ENCODE data around the gene GFI1B. TPM values are rescaled to one million over a fixed set of nuclear protein-coding genes. Genes with fewer than 3 reads are reported as not detected.

The GFI1B gene
- total RNA-seq, 4 donors from 2014 or later, result not detected

DNA sequence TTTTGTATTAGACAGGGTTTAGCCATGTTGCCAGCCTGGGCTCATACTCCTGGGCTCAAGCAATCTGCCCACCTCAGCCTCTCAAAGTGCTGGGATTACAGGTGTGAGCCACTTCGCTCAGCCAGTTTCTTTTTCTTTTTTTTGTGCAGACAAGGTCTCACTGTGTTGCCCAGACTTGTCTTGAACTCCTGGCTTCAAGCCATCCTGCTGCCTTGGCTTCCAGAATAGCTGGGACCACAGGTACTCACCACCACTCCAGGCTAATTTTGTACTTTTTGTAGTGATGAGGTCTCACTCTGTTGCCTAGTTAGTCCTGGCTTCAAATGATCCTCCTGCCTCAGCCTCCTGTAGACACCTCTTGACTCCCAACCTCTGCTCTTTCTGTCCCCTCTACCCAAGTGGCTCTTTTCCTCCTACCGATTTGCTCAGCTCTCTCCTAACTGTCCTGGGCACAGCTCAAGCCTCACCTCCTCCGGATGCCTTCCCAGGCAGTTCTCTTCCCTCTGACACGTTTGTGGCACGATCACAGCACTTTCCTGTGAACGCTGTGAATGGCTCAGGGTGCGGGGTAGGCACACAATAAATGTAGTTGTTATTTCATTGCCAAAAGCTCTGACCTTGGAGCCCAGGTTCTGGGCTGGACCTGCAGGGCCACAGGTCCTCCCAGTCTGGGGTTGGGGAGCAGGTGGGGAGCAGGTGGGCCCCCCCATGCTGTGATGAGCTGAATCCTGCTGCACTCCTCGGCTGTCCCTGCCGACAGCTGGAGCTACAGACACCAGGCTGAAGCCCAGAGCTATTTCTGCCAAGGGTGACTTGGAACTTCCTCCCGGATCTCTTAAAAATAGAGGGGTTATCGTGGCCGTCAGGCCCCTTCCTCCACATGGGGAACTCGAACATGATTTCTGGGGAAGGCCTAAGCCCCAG lies 23.9 kb downstream of the GFI1B start:
- H3K27ac ChIP-seq, result no peak overlapping the region
- no peak overlapping the region for H3K4me3 ChIP-seq
- TF ChIP-seq POLR2A (IDR thresholded peaks at IDR 0.05) (no peak), EP300 (IDR thresholded peaks at IDR 0.05) (no peak), CTCF (IDR thresholded peaks at IDR 0.05) (no peak)
- H3K9me3 ChIP-seq, result no peaks in the 10 kb centered on the region
- no peak for DNase-seq (ENCODE audit: low spot score in 2 of 2)
- H3K36me3 ChIP-seq, result no peaks in the 10 kb centered on the region
- H3K27me3 ChIP-seq, result peaks cover 0 to 25% of the 10 kb centered on the region in 2 donors
- no peaks in the 10 kb centered on the region for H3K4me1 ChIP-seq
- WGBS, 2 donors, result 54 to 57% methylated on average over 13 of the region's 13 CpGs

DNA sequence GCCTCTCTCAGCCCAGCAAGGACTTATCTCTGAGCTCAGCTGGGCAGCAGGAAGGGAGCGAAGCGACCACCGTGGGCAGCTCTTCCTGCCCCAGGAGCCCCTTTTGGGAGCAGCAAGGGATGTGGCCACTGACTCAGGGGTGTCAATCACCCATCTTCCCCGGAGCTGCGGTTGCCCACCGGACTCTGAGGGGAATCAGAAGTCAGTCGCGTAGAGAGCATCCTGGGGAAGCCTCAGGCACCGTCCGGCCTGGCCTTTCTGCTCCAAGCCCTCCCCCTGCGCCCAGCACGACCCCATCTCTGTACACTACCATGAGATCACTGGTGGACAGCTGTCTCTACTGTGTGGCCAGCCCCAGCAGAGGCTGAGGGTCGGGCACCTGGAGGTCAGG lies 24.6 kb downstream of the GFI1B start:
- no peak for DNase-seq (ENCODE audit: low spot score in 2 of 2)
- WGBS, 2 donors, result 43 to 59% methylated on average over 8 to 12 of the region's 13 CpGs
- TF ChIP-seq POLR2A (IDR thresholded peaks at IDR 0.05) (no peak), EP300 (IDR thresholded peaks at IDR 0.05) (no peak), CTCF (IDR thresholded peaks at IDR 0.05) (no peak)
- Histone ChIP-seq H3K9me3 (no peaks in the 10 kb centered on the region), H3K4me3 (no peak overlapping the region), H3K4me1 (no peaks in the 10 kb centered on the region), H3K27ac (no peak overlapping the region), H3K27me3 (peaks cover 0 to 25% of the 10 kb centered on the region in 2 donors), H3K36me3 (no peaks in the 10 kb centered on the region)

- WGBS, 2 donors, result 22 to 49% methylated on average over 6 to 9 of the region's 9 CpGs
- no peaks in the 10 kb centered on the region for H3K4me1 ChIP-seq
- TF ChIP-seq EP300 (IDR thresholded peaks at IDR 0.05) (no peak), CTCF (IDR thresholded peaks at IDR 0.05) (no peak), POLR2A (IDR thresholded peaks at IDR 0.05) (no peak)
- DNase-seq (ENCODE audit: low spot score in 2 of 2), result no peak
- no peaks in the 10 kb centered on the region for H3K9me3 ChIP-seq
- no peak overlapping the region for H3K27ac ChIP-seq
- H3K27me3 ChIP-seq, result peaks cover 0 to 25% of the 10 kb centered on the region in 2 donors
- H3K4me3 ChIP-seq, result no peak overlapping the region
- H3K36me3 ChIP-seq, result no peaks in the 10 kb centered on the region
These were observed 25.2 kb downstream of the GFI1B start for GRCh38 chr9:133003671-133004090.

GRCh38 chr9:133004091-133004998 lies 25.9 kb downstream of the GFI1B start:
- 51 to 52% methylated on average over 9 of the region's 9 CpGs for WGBS, 2 donors
- Histone ChIP-seq H3K27ac (no peak overlapping the region), H3K36me3 (no peaks in the 10 kb centered on the region), H3K4me1 (no peaks in the 10 kb centered on the region), H3K4me3 (no peak overlapping the region), H3K9me3 (no peaks in the 10 kb centered on the region), H3K27me3 (peaks cover 0 to 25% of the 10 kb centered on the region in 2 donors)
- TF ChIP-seq POLR2A (IDR thresholded peaks at IDR 0.05) (no peak), CTCF (IDR thresholded peaks at IDR 0.05) (no peak), EP300 (IDR thresholded peaks at IDR 0.05) (no peak)
- no peak for DNase-seq (ENCODE audit: low spot score in 2 of 2)
